Smooth muscle cell (in vitro differentiated cells): Measurements from ENCODE around the gene SNRNP27. TPM values are rescaled to one million over a fixed set of nuclear protein-coding genes. Genes with fewer than 3 reads are reported as not detected.
A peak's percentile ranks its signal among the peaks of the same experiment; 100 is the strongest.

Source experiments
- DNase-seq: peaks from one replicate; lab custom pipeline; 2025; ENCODE audit not compliant: unreplicated experiment; lab: John Stamatoyannopoulos, UW
- H2AFZ ChIP-seq: fragments of 200-600 bp; sonication (generic); 2 replicates; pipeline ENCODE4 v1.6.0; 2016; ENCODE audit warnings: antibody characterized with exemption, low read depth, mild to moderate bottlenecking
- H3F3A ChIP-seq: fragments of 200-600 bp; sonication (generic); 2 replicates; pipeline ENCODE4 v1.6.0; 2017; ENCODE audit warnings: antibody characterized with exemption, low read depth
- H3K27ac ChIP-seq: fragments of 200-600 bp; sonication (generic); 2 replicates; pipeline ENCODE4 v1.5.1; 2016; ENCODE audit warnings: low read depth, mild to moderate bottlenecking
- H3K27me3 ChIP-seq: fragments of 200-600 bp; sonication (generic); 2 replicates; pipeline ENCODE4 v1.6.1; 2016; ENCODE audit warnings: low read depth, mild to moderate bottlenecking
- H3K36me3 ChIP-seq: fragments of 200-600 bp; sonication (generic); 2 replicates; pipeline ENCODE4 v1.5.1; 2016; ENCODE audit warnings: low read depth
- H3K4me1 ChIP-seq: fragments of 200-600 bp; sonication (generic); 2 replicates; pipeline ENCODE4 v1.5.1; 2016; ENCODE audit warnings: low read depth
- H3K4me2 ChIP-seq: fragments of 200-600 bp; sonication (generic); 2 replicates; pipeline ENCODE4 v1.6.0; 2016; ENCODE audit warnings: mild to moderate bottlenecking
- H3K4me3 ChIP-seq: fragments of 200-600 bp; sonication (generic); 2 replicates; pipeline ENCODE4 v1.5.1; 2016; ENCODE audit warnings: mild to moderate bottlenecking
- H3K79me2 ChIP-seq: fragments of 200-600 bp; sonication (generic); 2 replicates; pipeline ENCODE4 v1.6.0; 2016; ENCODE audit warnings: low read depth, mild to moderate bottlenecking
- H3K9ac ChIP-seq: fragments of 200-600 bp; sonication (generic); 2 replicates; pipeline ENCODE4 v1.6.0; 2016; ENCODE audit warnings: low read depth
- H3K9me3 ChIP-seq: fragments of 200-600 bp; sonication (generic); replicated peaks from 2 replicates; pipeline ENCODE4 v1.5.1; 2016; ENCODE audit warnings: low read depth
- H4K20me1 ChIP-seq: fragments of 200-600 bp; sonication (generic); 2 replicates; pipeline ENCODE4 v1.6.0; 2016; ENCODE audit warnings: low read depth
- CTCF ChIP-seq: fragments of 200-600 bp; sonication (generic); IDR thresholded peaks from 2 replicates; pipeline ENCODE4 v1.5.1; 2017; ENCODE audit warnings: borderline replicate concordance, mild to moderate bottlenecking, antibody characterized with exemption; ENCODE audit not compliant: insufficient read depth, poor library complexity, severe bottlenecking
- WGBS: methylation state at CpG from one replicate; pipeline ENCODE4 v1.1.7; 2016; ENCODE audit warnings: low lambda C conversion rate; 5-methylcytosine and 5-hydroxymethylcytosine counted together
- polyA plus RNA-seq: library from polyadenylated mRNA; unstranded; fragments of >200 nt; fragmentation: Nextera tagmentation; extraction: Ambion mirVana; gene quantifications from 2 replicates; pipeline ENCODE4 v1.2.1, GENCODE V29; 2016
- total RNA-seq: library from RNA; depleted of rRNA; stranded (reverse); fragments of >200 nt; gene quantifications from 2 replicates; pipeline ENCODE4 v1.2.3, GENCODE V29; 2014

Gene SNRNP27
- total and polyA plus RNA-seq, 2 experiments from 2014 or later: 81.8 to 97.8 TPM

- Histone ChIP-seq H3K36me3 (peaks cover 1% of the 10 kb centered on the region), H3K9ac (peak overlapping the region; percentile 68), H3K4me3 (peak overlapping the region; percentile 10), H3K27me3 (no peaks in the 10 kb centered on the region), H4K20me1 (no peaks in the 10 kb centered on the region), H3F3A (peaks cover 13% of the 10 kb centered on the region), H3K27ac (peak overlapping the region; percentile 93), H3K79me2 (no peaks in the 10 kb centered on the region), H2AFZ (no peak overlapping the region), H3K9me3 (no peaks in the 10 kb centered on the region), H3K4me2 (peak overlapping the region; percentile 50), H3K4me1 (no peaks in the 10 kb centered on the region)
- 4% methylated on average over 4 of the region's 4 CpGs for WGBS
- DNase-seq: no peak
- TF ChIP-seq CTCF: no peak
These were observed 40.3 kb downstream of the SNRNP27 start for GRCh38 chr2:69933839-69934613.

- DNase-seq: no peak
- Histone ChIP-seq H3K27me3 (no peaks in the 10 kb centered on the region), H3K9me3 (no peaks in the 10 kb centered on the region), H3K4me2 (peak overlapping the region; percentile 50), H3K9ac (peak overlapping the region; percentile 69), H3K4me3 (peak overlapping the region; percentile 10), H3K27ac (peak overlapping the region; percentile 93), H3K79me2 (no peaks in the 10 kb centered on the region), H3F3A (peaks cover 13% of the 10 kb centered on the region), H3K4me1 (no peaks in the 10 kb centered on the region), H3K36me3 (peaks cover 4% of the 10 kb centered on the region), H2AFZ (no peak overlapping the region), H4K20me1 (no peaks in the 10 kb centered on the region)
- TF ChIP-seq CTCF: no peak
- WGBS: 33% methylated on average over 1 of the region's 1 CpG
These were observed 40.8 kb downstream of the SNRNP27 start for GRCh38 chr2:69934614-69934908.

GRCh38 chr2:69935011-69935410 lies 41.3 kb downstream of the SNRNP27 start:
- peaks cover 13% of the 10 kb centered on the region for H3F3A ChIP-seq
- H3K4me2 ChIP-seq: peak overlapping the region; percentile 50
- no peaks in the 10 kb centered on the region for H3K27me3 ChIP-seq
- no peak for TF ChIP-seq CTCF
- H3K36me3 ChIP-seq: peaks cover 4% of the 10 kb centered on the region
- H4K20me1 ChIP-seq: no peaks in the 10 kb centered on the region
- peak overlapping the region; percentile 69 for H3K9ac ChIP-seq
- H3K27ac ChIP-seq: peak overlapping the region; percentile 93
- over 99% methylated on average over 5 of the region's 5 CpGs for WGBS
- H3K79me2 ChIP-seq: no peaks in the 10 kb centered on the region
- H2AFZ ChIP-seq: no peak overlapping the region
- H3K9me3 ChIP-seq: no peaks in the 10 kb centered on the region
- peak overlapping the region; percentile 10 for H3K4me3 ChIP-seq
- H3K4me1 ChIP-seq: peaks cover 3% of the 10 kb centered on the region
- no peak for DNase-seq

GRCh38 chr2:69936906-69937305 lies 43.1 kb downstream of the SNRNP27 start:
- Histone ChIP-seq H3K27me3 (no peaks in the 10 kb centered on the region), H3K4me3 (no peak overlapping the region), H3K9me3 (no peaks in the 10 kb centered on the region), H4K20me1 (no peaks in the 10 kb centered on the region), H3K79me2 (no peaks in the 10 kb centered on the region), H3K4me2 (peak overlapping the region; percentile 25), H3K9ac (no peak overlapping the region), H2AFZ (no peak overlapping the region), H3F3A (peaks cover 13% of the 10 kb centered on the region), H3K4me1 (peaks cover 14% of the 10 kb centered on the region), H3K36me3 (peaks cover 4% of the 10 kb centered on the region), H3K27ac (peak overlapping the region; percentile 93)
- no peak for DNase-seq
- 48% methylated on average over 11 of the region's 11 CpGs for WGBS
- no peak for TF ChIP-seq CTCF
